H1 (cell line): ENCODE data around the gene GALNT18. TPM values are rescaled to one million over a fixed set of nuclear protein-coding genes. Genes with fewer than 3 reads are reported as not detected.
A peak's percentile ranks its signal among the peaks of the same experiment; 100 is the strongest.

Experiments used
- ASH2L ChIP-seq: fragments of 200-600, 300-600 bp; sonication (generic); IDR thresholded peaks from one replicate; pipeline ENCODE4 v1.7.1; 2017; ENCODE audit warnings: low read length
- ATF3 ChIP-seq: IDR thresholded peaks from 2 replicates; pipeline ENCODE4 v1.6.1; 2011; ENCODE audit warnings: low read depth, mild to moderate bottlenecking, low read length; ENCODE audit not compliant: insufficient read depth
- BRCA1 ChIP-seq: IDR thresholded peaks from 2 replicates; pipeline ENCODE4 v1.6.1; 2012; ENCODE audit warnings: low read depth, low read length, improper control_type of control experiment
- CEBPB ChIP-seq: IDR thresholded peaks from 2 replicates; pipeline ENCODE4 v1.6.1; 2012; ENCODE audit warnings: low read depth, low read length
- CHD2 ChIP-seq: IDR thresholded peaks from 2 replicates; pipeline ENCODE4 v1.6.1; 2012; ENCODE audit warnings: low read length, improper control_type of control experiment
- CREB1 ChIP-seq: IDR thresholded peaks from 2 replicates; pipeline ENCODE4 v1.6.1; 2012; ENCODE audit warnings: inconsistent platforms
- CTCF ChIP-seq, 3 experiments: IDR thresholded peaks; 1 replicate in 2 of 3; 2 replicates in 1 of 3; pipeline versions ENCODE4 v1.5.1 to v1.6.1; 2011; ENCODE audit warnings: low read length in 3 of 3, mild to moderate bottlenecking in 3 of 3, inconsistent platforms in 2 of 3, low read depth in 1 of 3, moderate library complexity in 1 of 3; ENCODE audit not compliant: insufficient read depth in 1 of 3; ENCODE audit errors: control extremely low read depth in 1 of 3
- HDAC2 ChIP-seq, 2 experiments: fragments of 300-600 bp in 1 of 2; sonication (generic) in 1 of 2; IDR thresholded peaks; 2 replicates each; pipeline ENCODE4 v1.6.1; 2011 to 2012; ENCODE audit warnings: low read depth in 2 of 2, low read length in 2 of 2, mild to moderate bottlenecking in 2 of 2, moderate library complexity in 2 of 2, borderline replicate concordance in 1 of 2, inconsistent platforms in 1 of 2
- JUN ChIP-seq: IDR thresholded peaks from 2 replicates; pipeline ENCODE4 v1.6.1; 2011; ENCODE audit warnings: low read depth, mild to moderate bottlenecking, improper control_type of control experiment, low read length
- JUND ChIP-seq: IDR thresholded peaks from 2 replicates; pipeline ENCODE4 v1.6.1; 2011; ENCODE audit warnings: mild to moderate bottlenecking, improper control_type of control experiment, low read length
- KDM1A ChIP-seq: fragments of 200-600, 300-600 bp; sonication (generic); IDR thresholded peaks from 2 replicates; pipeline ENCODE4 v1.7.1; 2016; ENCODE audit warnings: mild to moderate bottlenecking, low read length, borderline replicate concordance
- KDM4A ChIP-seq: IDR thresholded peaks from one replicate; pipeline ENCODE4 v1.7.1; 2012; ENCODE audit warnings: low read depth, mild to moderate bottlenecking, moderate library complexity, low read length, inconsistent platforms; ENCODE audit not compliant: severe bottlenecking
- MAFK ChIP-seq: IDR thresholded peaks from 2 replicates; pipeline ENCODE4 v1.6.1; 2012; ENCODE audit warnings: low read depth, mild to moderate bottlenecking, improper control_type of control experiment, low read length
- PHF8 ChIP-seq: fragments of 200-600 bp; sonication (generic); conservative IDR thresholded peaks from 2 replicates; pipeline ENCODE4 v1.7.1; 2012; ENCODE audit warnings: low read depth, mild to moderate bottlenecking, inconsistent platforms, low read length, moderate library complexity
- SP1 ChIP-seq: IDR thresholded peaks from 2 replicates; pipeline ENCODE4 v1.6.1; 2011; ENCODE audit warnings: low read depth, low read length
- SP2 ChIP-seq: IDR thresholded peaks from 2 replicates; pipeline ENCODE4 v1.6.1; 2012; ENCODE audit warnings: mild to moderate bottlenecking, low read length, inconsistent platforms
- SP4 ChIP-seq: IDR thresholded peaks from 2 replicates; pipeline ENCODE4 v1.6.1; 2012; ENCODE audit warnings: low read length, inconsistent platforms
- SUZ12 ChIP-seq: fragments of 200-600 bp; sonication (generic); IDR thresholded peaks from 2 replicates; pipeline ENCODE4 v1.6.1; 2012; ENCODE audit warnings: mild to moderate bottlenecking, inconsistent platforms, low read length, moderate library complexity, mixed read lengths
- TAF1 ChIP-seq: IDR thresholded peaks from 2 replicates; pipeline ENCODE4 v1.6.1; 2011; ENCODE audit warnings: mild to moderate bottlenecking, low read depth, low read length
- TAF7 ChIP-seq: optimal IDR thresholded peaks from 2 replicates; pipeline ENCODE3; 2011; ENCODE audit warnings: low read depth, mild to moderate bottlenecking, inconsistent platforms, low read length, moderate library complexity, borderline replicate concordance
- TBP ChIP-seq: IDR thresholded peaks from 2 replicates; pipeline ENCODE4 v1.6.1; 2011; ENCODE audit warnings: low read depth, low read length, improper control_type of control experiment
- TEAD4 ChIP-seq: IDR thresholded peaks from 2 replicates; pipeline ENCODE4 v1.6.1; 2012; ENCODE audit warnings: low read depth, low read length, inconsistent platforms, mixed read lengths
- polyA plus RNA-seq, 7 experiments: library from polyadenylated mRNA; depleted of rRNA in 3 of 7; stranded (reverse) in 5 of 7; unstranded in 2 of 7; fragments of >200 nt in 5 of 7; fragments of 200-250 nt in 2 of 7; gene quantifications; 1 replicate in 5 of 7; 2 replicates in 1 of 7; 4 replicates in 1 of 7; pipeline versions ENCODE4 v1.2.1 to v1.2.3, GENCODE V29; 2011 to 2013; ENCODE audit warnings: missing spikeins in 2 of 7, mixed read lengths in 2 of 7
- total RNA-seq: library from RNA; stranded (reverse); fragmentation: NEBNext Ultra II Directional; extraction: Animal tissue kit (Norgen Biotek cat#: 25700); gene quantifications from 2 replicates; pipeline ENCODE4 v1.2.1, GENCODE V29; 2021

Gene GALNT18
- total and polyA plus RNA-seq, 2 of the 8 experiments (the other 6 are each of a cell fraction or from before 2014, with no cell fraction given), result 6.0 to 9.4 TPM

- TF ChIP-seq KDM4A (peak; percentile 11), CREB1 (peak; percentile 32; the same call in 1 of the 2 replicates), SP2 (peak; percentile 52; the same call in 1 of the 2 replicates), SP1 (peak; percentile 61; the same call in 1 of the 2 replicates), KDM1A (no peak), TAF1 (peak; percentile 85), ASH2L (no peak), CTCF (IDR thresholded peaks at IDR 0.05; ENCODE audit: control extremely low read depth in 1 of 3, insufficient read depth in 1 of 3, low read depth in 1 of 3, low read length in 3 of 3) (peak; percentile 39 to 47 (median 41)), CHD2 (peak; percentile 72), HDAC2 (IDR thresholded peaks at IDR 0.05; ENCODE audit: borderline replicate concordance in 1 of 2, low read depth in 2 of 2, low read length in 2 of 2) (no peak), TBP (peak; percentile 59), ATF3 (no peak), MAFK (no peak), BRCA1 (no peak), SP4 (peak; percentile 55; the same call in 1 of the 2 replicates), TAF7 (peak; percentile 46), JUND (no peak), TEAD4 (0 out of 2 replicates have a peak, but pooled peaks have one; percentile 28), PHF8 (no peak), JUN (no peak), SUZ12 (peak; percentile 44), CEBPB (no peak)
Observed at GRCh38 chr11:11621573-11622339, at the start of gene GALNT18 (continued).
